Measurements from ENCODE around the gene LMBR1.
"Not testable (repeated sequence)": the region's sequence is repeated elsewhere in the genome, so short reads cannot be mapped to it uniquely, and the experiment has no call there.

LMBR1 gene

GRCh38 chr7:156651474-156651873 lies 241.5 kb downstream of the LMBR1 start:
- DNase-seq, result no peak

DNA sequence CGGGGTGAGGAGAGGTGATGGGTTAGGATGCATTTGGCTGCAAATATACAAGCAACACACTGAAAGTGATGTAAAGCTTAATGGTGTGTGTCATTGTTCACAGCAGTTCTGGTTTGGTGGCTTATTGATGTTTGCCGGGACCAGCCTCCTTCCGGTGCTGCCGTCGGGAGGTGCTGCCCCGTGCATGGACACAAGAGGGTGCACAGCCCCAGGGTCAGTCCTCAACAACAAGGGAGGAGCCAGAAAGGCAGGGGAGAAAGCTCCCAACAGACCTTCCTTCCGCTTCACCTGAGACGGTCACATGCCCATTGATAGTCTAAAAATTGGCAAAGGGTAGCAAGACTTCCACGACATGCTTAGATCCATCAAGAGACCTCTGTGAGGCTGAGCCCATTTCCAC lies 242.9 kb downstream of the LMBR1 start:
- DNase-seq, result peak; percentile 18

DNA sequence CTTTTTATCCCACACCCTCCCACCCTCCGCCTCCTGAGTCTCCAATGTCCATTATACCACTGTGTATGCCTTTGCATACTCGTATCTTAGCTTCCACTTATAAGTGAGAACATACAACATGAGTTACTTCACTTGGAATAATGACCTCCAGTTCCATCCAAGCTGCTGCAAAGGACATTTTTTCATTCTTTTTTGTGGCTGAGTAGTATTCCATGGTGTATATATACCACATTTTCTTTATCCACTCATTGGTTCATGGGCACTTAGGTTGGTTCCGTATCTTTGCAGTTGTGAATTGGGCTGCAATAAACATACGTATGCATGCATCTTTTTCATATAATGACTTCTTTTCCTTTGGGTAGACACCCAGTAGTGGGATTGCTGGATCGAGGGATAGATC lies 245.7 kb downstream of the LMBR1 start:
- not testable (repeated sequence) for DNase-seq

GRCh38 chr7:156642306-156643045 lies 250.5 kb downstream of the LMBR1 start:
- no peak for DNase-seq

DNA sequence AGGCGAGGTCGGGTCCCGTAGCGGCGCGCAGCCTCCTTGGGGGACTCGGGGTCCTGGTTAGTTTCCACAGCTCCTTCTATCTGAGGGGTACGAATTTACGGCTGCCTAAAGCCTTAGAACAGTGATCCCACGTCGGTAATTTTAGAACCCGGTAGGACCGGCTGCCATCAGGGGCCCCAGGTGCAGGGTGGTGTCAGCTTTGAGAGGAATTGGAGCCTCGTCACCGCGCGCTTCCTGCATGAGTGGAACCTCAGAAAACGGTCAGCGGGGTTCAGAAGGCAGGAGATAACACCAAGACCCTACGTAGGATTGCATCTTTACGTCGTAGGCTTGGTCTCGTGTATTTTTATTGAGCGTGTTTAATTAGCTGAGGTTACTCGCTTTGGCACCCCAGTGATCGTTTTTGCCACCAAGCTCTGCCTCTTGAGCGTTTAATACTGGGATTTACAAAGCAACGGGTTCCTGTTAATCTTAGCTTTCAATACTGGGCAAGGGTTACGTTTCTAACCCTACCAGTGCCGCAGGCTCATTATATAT lies 252.0 kb downstream of the LMBR1 start:
- DNase-seq, result peak; percentile 66

GRCh38 chr7:156640257-156640948 lies 252.6 kb downstream of the LMBR1 start, which contains the start of gene RNF32:
TSS of gene RNF32 (plus strand) at chr7:156640774. CDS start at chr7:156643878, 3,104 bp downstream.
- peak; percentile 93 for DNase-seq

DNA sequence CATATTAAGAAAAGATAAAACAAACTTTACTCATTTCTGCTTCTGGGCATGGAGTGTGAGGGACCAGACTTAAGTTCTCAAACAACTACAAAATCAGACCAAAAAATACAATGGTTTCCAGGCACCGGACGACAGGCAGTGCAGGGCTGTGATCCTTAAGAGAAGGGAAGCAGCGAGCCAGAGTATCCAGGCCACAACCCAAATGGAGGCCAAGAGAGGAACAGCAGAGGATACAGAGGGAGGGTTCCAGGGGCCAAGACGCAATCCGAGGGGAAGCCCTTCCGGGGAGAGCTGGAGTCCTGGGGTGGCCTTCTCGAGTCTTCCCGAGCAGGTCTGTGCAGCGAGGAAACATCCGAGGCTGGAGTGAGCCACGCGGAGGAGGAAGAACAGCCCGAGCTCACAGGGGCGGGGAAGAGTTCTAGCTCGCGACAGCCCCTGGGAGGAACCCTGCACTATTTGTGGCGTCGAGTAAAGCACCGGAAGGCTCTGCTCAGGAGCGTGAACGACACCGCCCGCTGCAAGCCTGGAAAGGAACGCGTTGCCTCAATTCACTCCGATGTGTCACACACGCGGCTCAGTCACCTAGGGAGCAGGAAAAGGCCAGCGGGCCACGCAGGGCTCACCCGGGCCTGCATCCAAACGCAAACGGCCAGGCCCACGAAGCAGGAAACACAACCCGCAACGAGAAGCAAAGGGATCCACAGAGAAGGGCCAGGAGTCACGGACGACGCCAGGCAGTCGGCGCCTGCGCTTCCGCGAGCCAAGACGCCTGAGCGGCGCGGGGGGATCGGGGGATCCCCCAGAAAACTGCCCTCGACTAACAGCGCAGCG lies 253.3 kb downstream of the LMBR1 start:
- peak; percentile 18 for DNase-seq

DNA sequence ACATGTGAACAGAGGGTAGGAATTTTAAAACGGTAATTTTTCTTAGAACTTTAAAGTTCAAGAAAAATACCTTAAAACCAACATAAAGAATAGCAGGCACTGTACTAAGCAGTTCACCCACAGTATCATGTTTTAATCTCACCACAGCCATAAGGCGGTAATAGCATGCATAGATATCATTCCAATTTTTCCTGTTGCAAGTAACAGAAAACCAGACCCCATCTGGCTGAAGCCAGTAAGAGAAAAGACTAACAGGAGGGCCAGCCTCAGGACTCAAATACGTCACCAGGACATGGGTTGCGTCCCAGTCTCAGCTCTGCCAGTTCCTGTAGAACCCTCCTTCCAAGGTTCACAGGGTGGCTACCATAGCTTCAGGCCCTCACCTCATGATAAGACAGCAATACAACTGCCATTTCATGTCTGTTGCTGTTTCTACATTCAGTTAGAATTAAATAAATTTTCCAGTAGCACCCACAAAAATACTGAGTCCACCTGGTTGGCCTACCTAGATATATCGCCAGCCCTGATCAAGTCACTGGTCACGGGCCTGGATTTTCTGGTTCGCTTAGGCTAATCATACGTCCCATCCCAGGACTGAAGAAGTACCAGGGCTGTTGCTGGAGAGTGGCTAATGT lies 254.4 kb downstream of the LMBR1 start:
- no peak for DNase-seq

DNA sequence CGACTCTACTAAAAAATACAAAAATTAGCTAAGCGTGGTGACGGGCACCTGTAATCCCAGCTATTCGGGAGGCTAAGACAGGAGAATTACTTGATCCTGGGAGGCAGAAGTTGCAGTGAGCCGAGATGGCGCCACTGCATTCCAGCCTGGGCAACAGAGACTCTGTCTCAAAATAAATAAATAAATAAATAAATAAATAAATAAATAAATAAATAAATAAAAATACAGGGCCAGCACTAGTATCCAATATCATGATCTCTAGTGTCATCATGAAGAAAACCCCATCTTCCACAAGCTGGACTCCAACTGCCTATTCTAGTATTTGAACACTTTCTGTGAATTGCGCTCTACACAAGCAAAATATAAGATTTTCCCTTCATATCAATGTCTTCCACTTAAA lies 255.9 kb downstream of the LMBR1 start:
- DNase-seq, result not testable (repeated sequence)

DNA sequence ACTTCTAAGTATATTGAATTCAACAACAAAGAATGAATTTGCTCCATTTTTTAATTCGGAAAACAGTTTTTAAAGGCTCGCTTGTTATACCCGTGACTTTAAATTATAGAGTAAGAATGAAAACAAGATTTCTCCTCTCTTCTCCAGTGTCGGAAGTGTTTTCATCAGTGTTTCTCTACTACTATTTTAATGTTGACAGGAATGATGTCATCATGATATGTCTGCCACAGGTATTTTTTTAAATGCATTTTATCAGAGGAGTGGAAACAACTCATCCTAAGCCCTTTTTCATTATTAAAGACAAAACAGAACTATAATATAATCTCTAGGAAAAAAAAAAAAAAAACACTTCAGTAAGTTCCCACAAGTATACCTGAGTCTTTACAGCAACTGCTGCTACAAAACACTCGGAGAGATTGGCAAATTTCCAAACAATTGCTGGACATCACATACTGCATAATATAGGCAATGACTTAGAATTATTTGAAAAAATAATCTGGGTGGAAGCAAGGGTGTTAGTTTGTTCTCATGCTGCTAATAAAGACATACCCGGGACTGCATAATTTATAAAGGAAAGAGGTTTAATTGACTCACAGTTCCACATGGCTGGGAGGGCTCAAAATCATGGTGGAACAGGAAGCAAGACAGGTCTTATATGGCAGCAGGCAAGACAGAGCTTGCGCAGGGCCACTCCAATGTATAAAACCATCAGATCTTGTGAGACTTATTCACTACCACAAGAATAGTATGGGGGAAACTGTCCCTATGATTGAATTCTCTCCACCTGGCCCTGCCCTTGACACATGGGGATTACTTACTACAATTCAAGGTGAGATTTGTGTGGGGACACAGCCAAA lies 257.2 kb downstream of the LMBR1 start:
- DNase-seq, result no peak

DNA sequence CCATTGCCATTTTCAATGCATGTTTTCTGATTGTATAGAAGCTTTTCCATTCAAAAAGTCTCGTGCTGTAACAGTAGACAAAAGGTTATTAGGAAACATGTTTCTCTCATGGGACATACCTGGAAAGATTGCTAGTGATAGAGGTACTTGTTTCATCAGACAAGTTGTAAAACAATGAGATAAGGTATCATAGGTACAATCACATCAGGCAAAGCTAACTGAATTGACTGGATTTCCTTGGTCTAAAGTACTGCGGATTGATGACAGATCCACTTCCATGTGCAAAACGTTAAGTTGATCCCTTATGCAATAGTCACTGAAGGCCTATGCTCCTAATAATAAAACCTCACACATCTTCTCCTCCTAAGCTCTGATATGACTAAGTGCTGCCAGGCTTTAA lies 258.9 kb downstream of the LMBR1 start:
- no peak for DNase-seq

DNA sequence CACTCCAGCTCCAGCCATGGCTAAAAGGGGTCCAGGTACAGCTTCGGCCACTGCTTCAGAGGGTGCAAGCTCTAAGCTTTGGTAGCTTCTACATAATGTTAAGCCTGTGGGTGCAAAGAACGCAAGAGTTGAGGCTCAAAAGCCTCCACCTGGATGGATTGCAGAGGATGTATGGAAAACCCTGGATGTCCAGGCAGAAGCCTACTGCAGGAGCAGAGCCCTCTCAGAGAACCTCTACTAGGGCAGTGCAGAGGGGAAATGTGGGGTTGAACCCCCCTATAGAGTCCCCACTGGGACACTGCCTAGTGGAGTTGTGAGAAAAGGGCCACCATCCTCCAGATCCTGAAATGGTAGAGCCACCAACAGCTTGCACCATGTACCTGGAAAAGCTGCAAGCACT lies 263.1 kb downstream of the LMBR1 start:
- DNase-seq, result no peak

GRCh38 chr7:156628562-156628961 lies 264.4 kb downstream of the LMBR1 start:
- no peak for DNase-seq

Data from RPMI8226 (cell line).